Panc1 (cell line): ENCODE data around the gene AFG3L2. TPM values are rescaled to one million over a fixed set of nuclear protein-coding genes. Genes with fewer than 3 reads are reported as not detected.
A peak's percentile ranks its signal among the peaks of the same experiment; 100 is the strongest.

Experiments
- ATAC-seq: fragments of 200-7000 bp; cut with Tn5 transposase; 2 replicates; pipeline ENCODE4 v1.9.1; 2020; ENCODE audit warnings: mild to moderate bottlenecking, moderate library complexity
- BruUV-seq: library from RNA; stranded (reverse); fragments of 400-500 nt; replicated peaks from 2 replicates; lab custom pipeline; 2021; lab: Mats Ljungman, UMichigan
- CTCF ChIA-PET: fragments of 300-600 bp; sonication (Branson Sonifier 250); formaldehyde crosslinking; loops from one replicate; lab custom pipeline; 2022; ENCODE audit warnings: antibody characterized with exemption; lab: Charles Lee
- POLR2A ChIA-PET: fragments of 300-600 bp; sonication (Branson Sonifier 250); formaldehyde crosslinking; loops from one replicate; lab custom pipeline; 2022; ENCODE audit warnings: antibody characterized with exemption; lab: Charles Lee
- DNase-seq: peaks from one replicate; pipeline ENCODE4 v3.0.0-alpha.2; 2010; ENCODE audit warnings: low read depth, low spot score
- H3K27ac ChIP-seq: 2 replicates; pipeline ENCODE4 v1.5.1; 2011; ENCODE audit warnings: mild to moderate bottlenecking, low read length, inconsistent platforms
- H3K27me3 ChIP-seq: fragments of 200-500 bp; sonication (Bioruptor generic); 2 replicates; pipeline ENCODE4 v1.6.0; 2014; ENCODE audit warnings: low read length, inconsistent platforms; ENCODE audit not compliant: control insufficient read depth, insufficient read depth
- H3K36me3 ChIP-seq: fragments of 200-500 bp; sonication (Bioruptor generic); 2 replicates; pipeline ENCODE4 v1.5.1; 2014; ENCODE audit warnings: inconsistent platforms, mild to moderate bottlenecking, low read length, moderate library complexity; ENCODE audit not compliant: control insufficient read depth, insufficient read depth
- H3K4me1 ChIP-seq: 2 replicates; pipeline ENCODE4 v1.5.1; 2011; ENCODE audit warnings: inconsistent platforms, mild to moderate bottlenecking, low read length, moderate library complexity; ENCODE audit not compliant: control insufficient read depth, insufficient read depth
- H3K4me3 ChIP-seq, 2 experiments: 2 replicates each; pipeline ENCODE4 v1.5.1; 2011 to 2012; ENCODE audit warnings: low read depth in 2 of 2, low read length in 2 of 2, mild to moderate bottlenecking in 2 of 2, inconsistent platforms in 1 of 2, moderate library complexity in 1 of 2
- H3K9me3 ChIP-seq: fragments of 200-500 bp; sonication (Bioruptor generic); 2 replicates; pipeline ENCODE4 v1.5.1; 2014; ENCODE audit warnings: low read depth, mild to moderate bottlenecking, inconsistent platforms, low read length, moderate library complexity; ENCODE audit not compliant: control insufficient read depth, insufficient read depth
- POLR2AphosphoS5 ChIP-seq: IDR thresholded peaks from 2 replicates; pipeline ENCODE4 v1.6.1; 2012; ENCODE audit warnings: mild to moderate bottlenecking, low read depth, low read length, moderate library complexity
- SIN3A ChIP-seq: IDR thresholded peaks from 2 replicates; pipeline ENCODE4 v1.6.1; 2012; ENCODE audit warnings: low read depth, mild to moderate bottlenecking, low read length, moderate library complexity, borderline replicate concordance; ENCODE audit not compliant: insufficient read depth
- TCF7L2 ChIP-seq: IDR thresholded peaks from 2 replicates; pipeline ENCODE4 v1.6.1; 2011; ENCODE audit warnings: mild to moderate bottlenecking, low read depth, low read length, inconsistent platforms
- in situ Hi-C: cut with HindIII; loops from 2 replicates; pipeline ENCODE4 v1.10.0; 2016; ENCODE audit warnings: low sequenced_read_pairs, low pct_unique_long_range_greater_than_20kb
- intact Hi-C: fragments of 100-400 bp; cut with micrococcal nuclease; formaldehyde crosslinking; loops from one replicate; pipeline ENCODE4 v1.10.0; 2022; ENCODE audit not compliant: unreplicated experiment
- total RNA-seq: library from RNA; stranded (reverse); gene quantifications from one replicate; pipeline ENCODE4 v1.2.1, GENCODE V29; 2021; ENCODE audit not compliant: unreplicated experiment
- TF ChIP-seq, protein P1 (sequence below): fragments of 450-650 bp; IDR thresholded peaks from 2 replicates; pipeline ENCODE4 v1.5.1; 2017; ENCODE audit warnings: mild to moderate bottlenecking
- TF ChIP-seq, protein P2 (sequence below), 2 experiments: IDR thresholded peaks; 2 replicates each; pipeline ENCODE4 v1.6.1; 2011 to 2012; ENCODE audit warnings: low read depth in 2 of 2, control low read depth in 1 of 2, low read length in 1 of 2, mild to moderate bottlenecking in 1 of 2, moderate library complexity in 1 of 2; ENCODE audit not compliant: insufficient read depth in 1 of 2

The AFG3L2 gene
- total RNA-seq, 1 experiment from 2014 or later, result 58.0 TPM

DNA sequence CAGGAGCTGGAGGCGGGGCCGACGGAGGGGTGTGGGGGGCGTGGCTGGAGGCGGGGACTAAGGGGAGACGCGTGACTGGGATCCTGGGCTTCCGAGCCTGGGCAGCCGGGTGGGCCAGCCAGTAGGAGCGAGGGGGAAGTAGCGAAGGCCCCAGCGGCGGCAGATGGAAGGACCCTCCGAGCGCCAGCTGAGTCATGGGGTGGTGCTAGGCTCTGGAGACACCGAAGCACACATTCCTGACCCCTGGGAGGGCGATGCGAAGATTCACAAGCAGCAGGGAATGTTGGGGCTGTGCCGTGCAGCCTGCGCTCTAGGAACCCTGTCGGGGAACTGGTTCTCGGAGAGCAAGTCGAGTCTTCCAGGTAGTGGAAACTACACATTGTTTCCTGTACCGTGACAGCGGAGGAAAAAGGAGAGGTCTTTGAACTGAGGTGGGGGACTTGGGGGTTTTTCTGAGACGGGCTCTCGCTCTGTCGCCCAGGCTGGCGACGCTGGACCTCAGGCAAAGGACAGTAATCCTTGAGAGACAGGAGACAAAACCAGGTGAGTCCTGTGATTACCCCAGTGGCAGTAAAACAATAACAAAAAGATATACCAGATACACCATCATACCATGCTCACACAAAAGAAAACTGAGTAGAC lies 650 bp upstream of the AFG3L2 start:
- peak overlapping the region; percentile 70 for H3K27ac ChIP-seq
- H3K36me3 ChIP-seq, result peaks cover 2% of the 10 kb centered on the region; the same call in 1 of the 2 replicates
- TF ChIP-seq, protein P1, sequence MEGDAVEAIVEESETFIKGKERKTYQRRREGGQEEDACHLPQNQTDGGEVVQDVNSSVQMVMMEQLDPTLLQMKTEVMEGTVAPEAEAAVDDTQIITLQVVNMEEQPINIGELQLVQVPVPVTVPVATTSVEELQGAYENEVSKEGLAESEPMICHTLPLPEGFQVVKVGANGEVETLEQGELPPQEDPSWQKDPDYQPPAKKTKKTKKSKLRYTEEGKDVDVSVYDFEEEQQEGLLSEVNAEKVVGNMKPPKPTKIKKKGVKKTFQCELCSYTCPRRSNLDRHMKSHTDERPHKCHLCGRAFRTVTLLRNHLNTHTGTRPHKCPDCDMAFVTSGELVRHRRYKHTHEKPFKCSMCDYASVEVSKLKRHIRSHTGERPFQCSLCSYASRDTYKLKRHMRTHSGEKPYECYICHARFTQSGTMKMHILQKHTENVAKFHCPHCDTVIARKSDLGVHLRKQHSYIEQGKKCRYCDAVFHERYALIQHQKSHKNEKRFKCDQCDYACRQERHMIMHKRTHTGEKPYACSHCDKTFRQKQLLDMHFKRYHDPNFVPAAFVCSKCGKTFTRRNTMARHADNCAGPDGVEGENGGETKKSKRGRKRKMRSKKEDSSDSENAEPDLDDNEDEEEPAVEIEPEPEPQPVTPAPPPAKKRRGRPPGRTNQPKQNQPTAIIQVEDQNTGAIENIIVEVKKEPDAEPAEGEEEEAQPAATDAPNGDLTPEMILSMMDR, result no peak
- TF ChIP-seq POLR2AphosphoS5, result peak; percentile 64; the same call in 1 of the 2 replicates
- peak; percentile 86; the same call in 1 of the 2 replicates for TF ChIP-seq SIN3A
- ATAC-seq, result peak; percentile 90
- CTCF ChIA-PET, result interaction anchor here (0.5 to 0.6 kb wide), 3 partner anchors 106 to 283 kb away, joined by 3 to 5 read pairs (median 4); no protein-coding TSS in a partner anchor
- intact Hi-C loops, result no loop called here
- H3K9me3 ChIP-seq, result no peaks in the 10 kb centered on the region
- H3K4me1 ChIP-seq, result peaks cover 16% of the 10 kb centered on the region; the same call in 1 of the 2 replicates
- in situ Hi-C loops, result no loop called here
- TSS peak; percentile 96 for BruUV-seq
- POLR2A ChIA-PET, result interaction anchor here (0.6 to 1.6 kb wide), 6 partner anchors 12 to 287 kb away, joined by 3 to 7 read pairs (median 4); partner anchors contain the start of gene SPIRE1
- no peaks in the 10 kb centered on the region for H3K27me3 ChIP-seq
- DNase-seq, result no peak
- H3K4me3 ChIP-seq, result peak overlapping the region; percentile 82 to 93

DNA sequence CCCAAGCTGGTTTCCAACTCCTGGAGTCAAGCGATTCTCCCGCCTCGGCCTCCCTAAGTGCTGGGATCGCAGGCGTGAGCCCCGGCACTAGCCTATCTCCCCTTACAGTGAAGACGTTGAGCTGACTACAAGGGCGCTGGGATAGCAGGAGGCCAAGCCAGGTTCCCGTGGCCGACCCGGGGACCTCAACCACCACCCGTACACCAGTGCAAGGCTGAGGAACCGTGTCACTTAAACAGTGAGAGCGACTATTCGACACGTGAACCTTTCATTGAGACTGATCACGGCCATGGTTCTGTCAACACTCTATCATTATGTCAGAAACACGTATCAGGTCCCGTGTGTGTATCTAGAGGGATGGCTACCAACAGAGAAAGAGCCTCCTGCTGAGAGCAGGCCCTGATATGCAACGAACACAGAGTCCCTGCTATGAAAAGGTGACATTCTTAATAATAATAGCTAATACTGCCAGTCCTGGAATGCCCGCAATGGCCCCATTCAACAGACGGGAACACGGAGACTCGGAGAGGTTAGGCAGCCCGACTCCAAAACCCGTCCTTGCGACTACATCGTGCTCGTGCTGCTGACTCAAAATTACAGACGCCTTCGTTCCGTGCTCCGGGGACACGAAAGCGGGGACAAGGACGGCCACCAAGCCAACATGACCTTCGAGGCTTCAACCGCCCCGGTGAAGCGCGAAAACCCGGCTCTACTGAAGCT lies 833 bp downstream of the AFG3L2 start:
- DNase-seq (no peak), ATAC-seq (no peak)
- TSS peak; percentile 76 for BruUV-seq
- CTCF ChIA-PET, result no interaction called here
- Histone ChIP-seq H3K9me3 (no peaks in the 10 kb centered on the region), H3K27me3 (no peaks in the 10 kb centered on the region), H3K27ac (peak overlapping the region; percentile 90), H3K4me1 (peaks cover 18% of the 10 kb centered on the region; the same call in 1 of the 2 replicates), H3K4me3 (peak overlapping the region; percentile 77 to 82), H3K36me3 (peaks cover 2% of the 10 kb centered on the region; the same call in 1 of the 2 replicates)
- TF ChIP-seq POLR2AphosphoS5 (no peak), SIN3A (no peak), TCF7L2 (no peak)
- TF ChIP-seq, protein P1, result no peak
- TF ChIP-seq, protein P2, sequence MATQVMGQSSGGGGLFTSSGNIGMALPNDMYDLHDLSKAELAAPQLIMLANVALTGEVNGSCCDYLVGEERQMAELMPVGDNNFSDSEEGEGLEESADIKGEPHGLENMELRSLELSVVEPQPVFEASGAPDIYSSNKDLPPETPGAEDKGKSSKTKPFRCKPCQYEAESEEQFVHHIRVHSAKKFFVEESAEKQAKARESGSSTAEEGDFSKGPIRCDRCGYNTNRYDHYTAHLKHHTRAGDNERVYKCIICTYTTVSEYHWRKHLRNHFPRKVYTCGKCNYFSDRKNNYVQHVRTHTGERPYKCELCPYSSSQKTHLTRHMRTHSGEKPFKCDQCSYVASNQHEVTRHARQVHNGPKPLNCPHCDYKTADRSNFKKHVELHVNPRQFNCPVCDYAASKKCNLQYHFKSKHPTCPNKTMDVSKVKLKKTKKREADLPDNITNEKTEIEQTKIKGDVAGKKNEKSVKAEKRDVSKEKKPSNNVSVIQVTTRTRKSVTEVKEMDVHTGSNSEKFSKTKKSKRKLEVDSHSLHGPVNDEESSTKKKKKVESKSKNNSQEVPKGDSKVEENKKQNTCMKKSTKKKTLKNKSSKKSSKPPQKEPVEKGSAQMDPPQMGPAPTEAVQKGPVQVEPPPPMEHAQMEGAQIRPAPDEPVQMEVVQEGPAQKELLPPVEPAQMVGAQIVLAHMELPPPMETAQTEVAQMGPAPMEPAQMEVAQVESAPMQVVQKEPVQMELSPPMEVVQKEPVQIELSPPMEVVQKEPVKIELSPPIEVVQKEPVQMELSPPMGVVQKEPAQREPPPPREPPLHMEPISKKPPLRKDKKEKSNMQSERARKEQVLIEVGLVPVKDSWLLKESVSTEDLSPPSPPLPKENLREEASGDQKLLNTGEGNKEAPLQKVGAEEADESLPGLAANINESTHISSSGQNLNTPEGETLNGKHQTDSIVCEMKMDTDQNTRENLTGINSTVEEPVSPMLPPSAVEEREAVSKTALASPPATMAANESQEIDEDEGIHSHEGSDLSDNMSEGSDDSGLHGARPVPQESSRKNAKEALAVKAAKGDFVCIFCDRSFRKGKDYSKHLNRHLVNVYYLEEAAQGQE (IDR thresholded peaks at IDR 0.05; ENCODE audit: insufficient read depth in 1 of 2, low read depth in 2 of 2, low read length in 1 of 2), result no peak
- in situ Hi-C loops (no loop called here), intact Hi-C loops (no loop called here)
- POLR2A ChIA-PET, result interaction anchor here (0.6 to 1.6 kb wide), 4 partner anchors 14 to 44 kb away, joined by 3 to 8 read pairs (median 4); partner anchors contain the start of gene PRELID3A
